HG03159 (cell line): ENCODE results near the gene TERB2.
"Not testable (repeated sequence)": the region's sequence is repeated elsewhere in the genome, so short reads cannot be mapped to it uniquely, and the experiment has no call there.

Source experiments
- ATAC-seq: cut with Tn5 transposase; IDR thresholded peaks from one replicate; pipeline ENCODE4 v1.9.1; 2021; ENCODE audit warnings: mild to moderate bottlenecking, moderate library complexity; ENCODE audit not compliant: unreplicated experiment

Gene TERB2

GRCh38 chr15:44956388-44956787, at the start of gene TERB2:
Gene TERB2 (plus strand): TSS chr15:44956687. CDS start chr15:44956719, 32 bp downstream.
- ATAC-seq, result no peak

GRCh38 chr15:44909423-44909822, 47.1 kb upstream of the TERB2 start:
- ATAC-seq, result no peak

GRCh38 chr15:44910981-44911625, 45.4 kb upstream of the TERB2 start:
- no peak for ATAC-seq

- ATAC-seq, result not testable (repeated sequence)
Observed at GRCh38 chr15:44912186-44912585, 44.3 kb upstream of the TERB2 start.

- ATAC-seq, result not testable (repeated sequence)
Observed at GRCh38 chr15:44912974-44913448, 43.5 kb upstream of the TERB2 start.

- no peak for ATAC-seq
Observed at GRCh38 chr15:44918136-44918535, 38.4 kb upstream of the TERB2 start.

GRCh38 chr15:44928658-44929057, 27.8 kb upstream of the TERB2 start:
- ATAC-seq, result not testable (repeated sequence)

GRCh38 chr15:44930283-44930682, 26.2 kb upstream of the TERB2 start:
- not testable (repeated sequence) for ATAC-seq

- not testable (repeated sequence) for ATAC-seq
Observed at GRCh38 chr15:44958302-44958701, 1.8 kb downstream of the TERB2 start.

- ATAC-seq, result no peak
Observed at GRCh38 chr15:44968475-44968874, 12.0 kb downstream of the TERB2 start.

GRCh38 chr15:44971036-44971435, 14.5 kb downstream of the TERB2 start:
- ATAC-seq, result no peak

GRCh38 chr15:44976183-44976582, 19.7 kb downstream of the TERB2 start:
- not testable (repeated sequence) for ATAC-seq

GRCh38 chr15:44977781-44978180, 21.3 kb downstream of the TERB2 start:
- not testable (repeated sequence) for ATAC-seq

GRCh38 chr15:44979617-44980339, 23.3 kb downstream of the TERB2 start:
- not testable (repeated sequence) for ATAC-seq

GRCh38 chr15:44984144-44984543, 27.7 kb downstream of the TERB2 start:
- not testable (repeated sequence) for ATAC-seq

- not testable (repeated sequence) for ATAC-seq
Observed at GRCh38 chr15:44986346-44987055, 30.0 kb downstream of the TERB2 start.

- not testable (repeated sequence) for ATAC-seq
Observed at GRCh38 chr15:44987711-44988110, 31.2 kb downstream of the TERB2 start.

GRCh38 chr15:44988184-44988869, 31.8 kb downstream of the TERB2 start:
- ATAC-seq, result not testable (repeated sequence)

GRCh38 chr15:44988870-44989219, 32.4 kb downstream of the TERB2 start:
- not testable (repeated sequence) for ATAC-seq

- ATAC-seq, result not testable (repeated sequence)
Observed at GRCh38 chr15:44997632-44998031, 41.1 kb downstream of the TERB2 start.

- ATAC-seq, result no peak
Observed at GRCh38 chr15:44999105-44999504, 42.6 kb downstream of the TERB2 start.
